ENCODE results near the gene CYB5D1. TPM values are rescaled to one million over a fixed set of nuclear protein-coding genes. Genes with fewer than 3 reads are reported as not detected.

CYB5D1 gene
- total RNA-seq, 1 experiment from 2014 or later: 10.2 TPM

DNA sequence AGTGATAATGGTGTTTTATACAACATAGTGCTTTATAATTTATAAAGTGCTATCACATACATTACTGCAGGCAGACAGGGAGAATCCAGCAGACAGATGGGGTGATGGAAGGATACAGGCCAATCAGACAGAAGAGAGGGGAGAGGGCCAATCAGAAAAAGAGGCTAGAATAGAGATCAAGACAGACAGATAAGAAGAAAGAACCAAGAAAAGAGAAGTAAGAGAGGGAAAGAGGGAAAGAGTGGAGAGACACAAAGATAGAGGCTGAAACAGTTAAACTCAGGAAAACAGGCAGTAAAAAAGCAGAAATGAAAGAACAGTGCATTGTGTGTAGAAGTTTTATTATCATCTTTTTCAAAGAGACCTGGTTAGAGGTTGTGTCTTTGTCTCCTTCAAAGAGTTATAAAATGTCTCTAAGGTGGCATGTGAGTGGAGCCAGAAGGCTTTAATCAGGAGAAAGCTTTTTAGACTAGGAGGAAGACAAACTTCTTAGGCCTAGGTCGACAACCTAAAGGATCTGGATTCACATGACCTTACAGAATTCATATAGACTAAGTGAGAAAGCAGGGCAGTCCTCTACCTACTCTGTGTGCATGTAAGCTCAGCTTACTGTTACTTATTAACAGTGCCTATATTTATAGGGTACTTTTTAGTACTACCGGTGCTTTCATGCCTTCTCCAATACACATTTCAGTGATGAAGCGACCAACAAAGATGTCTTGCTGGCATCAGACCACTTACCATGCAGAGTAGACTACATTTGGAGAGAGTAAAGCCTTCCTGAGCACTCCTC, 22.5 kb downstream of the CYB5D1 start:
- DNase-seq: no peak
- no peaks in the 10 kb centered on the region for H3K36me3 ChIP-seq (replicated peaks; ENCODE audit: control insufficient read depth, insufficient read depth, low read length)
- H3K27me3 ChIP-seq (ENCODE audit: control insufficient read depth, insufficient read depth, low read length): no peaks in the 10 kb centered on the region
- H3K4me3 ChIP-seq (ENCODE audit: insufficient read depth, low read depth, low read length): no peak overlapping the region

DNA sequence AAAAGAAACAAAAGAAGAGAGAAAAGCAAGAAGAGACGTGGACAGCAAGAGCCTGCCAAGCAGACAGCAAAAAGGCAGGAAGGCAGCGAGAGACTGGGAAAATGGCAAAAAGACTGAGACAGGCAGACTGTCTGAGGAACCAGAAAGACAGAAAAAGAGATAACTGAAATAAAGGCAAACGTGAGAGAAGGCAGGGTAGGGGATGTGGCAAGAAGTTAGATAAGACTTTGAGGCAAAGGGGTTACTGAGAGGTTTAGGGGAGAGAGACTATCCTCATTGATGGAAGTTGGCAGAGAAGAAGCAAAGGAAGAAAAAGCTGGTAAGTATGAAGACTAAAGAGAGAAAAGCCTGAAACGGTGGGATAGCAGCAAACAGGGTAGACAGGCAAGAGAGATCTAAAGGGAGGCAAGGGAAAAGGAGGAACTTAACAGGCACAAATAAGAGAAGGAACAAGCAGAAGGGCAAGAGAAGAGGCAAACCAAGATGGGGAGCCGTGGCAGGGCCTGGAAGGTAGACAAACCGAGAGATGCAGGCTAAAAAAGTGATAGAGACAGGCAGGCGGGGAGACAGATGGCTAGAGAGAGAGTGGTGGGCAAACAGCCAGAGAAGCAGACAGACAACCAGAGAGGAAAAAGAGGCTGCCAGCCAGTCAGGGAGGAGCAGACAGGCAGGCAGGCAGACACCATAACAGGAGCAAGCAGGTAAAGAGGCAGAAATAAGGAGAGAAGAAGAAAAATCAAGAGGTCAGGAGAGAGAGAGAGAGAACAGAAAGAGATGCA, 23.7 kb downstream of the CYB5D1 start:
- Histone ChIP-seq H3K36me3 (replicated peaks; ENCODE audit: control insufficient read depth, insufficient read depth, low read length) (no peaks in the 10 kb centered on the region), H3K27me3 (ENCODE audit: control insufficient read depth, insufficient read depth, low read length) (peaks cover 11% of the 10 kb centered on the region), H3K4me3 (ENCODE audit: insufficient read depth, low read depth, low read length) (no peak overlapping the region)
- no peak for DNase-seq

DNA sequence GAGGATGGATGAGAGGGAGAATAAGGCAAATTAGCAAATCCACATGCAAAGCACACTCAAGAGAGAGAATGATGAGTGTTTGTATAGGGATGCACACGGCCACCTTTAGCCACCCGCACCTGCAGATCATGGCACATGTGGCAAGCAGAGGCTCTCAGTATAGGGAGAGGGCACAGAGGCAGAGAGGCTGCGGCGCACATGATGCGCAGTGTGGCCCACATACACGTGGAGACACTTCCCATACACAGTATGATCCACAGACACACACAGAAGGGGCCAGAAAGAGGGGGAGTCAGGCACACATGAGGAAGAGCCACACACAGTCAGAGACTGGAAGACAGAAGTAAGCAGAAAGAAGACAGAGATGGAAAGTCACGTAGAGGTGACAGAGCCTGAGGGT, 24.3 kb downstream of the CYB5D1 start:
- Histone ChIP-seq H3K4me3 (ENCODE audit: insufficient read depth, low read depth, low read length) (no peak overlapping the region), H3K27me3 (ENCODE audit: control insufficient read depth, insufficient read depth, low read length) (peaks cover 16% of the 10 kb centered on the region), H3K36me3 (replicated peaks; ENCODE audit: control insufficient read depth, insufficient read depth, low read length) (no peaks in the 10 kb centered on the region)
- DNase-seq: no peak

DNA sequence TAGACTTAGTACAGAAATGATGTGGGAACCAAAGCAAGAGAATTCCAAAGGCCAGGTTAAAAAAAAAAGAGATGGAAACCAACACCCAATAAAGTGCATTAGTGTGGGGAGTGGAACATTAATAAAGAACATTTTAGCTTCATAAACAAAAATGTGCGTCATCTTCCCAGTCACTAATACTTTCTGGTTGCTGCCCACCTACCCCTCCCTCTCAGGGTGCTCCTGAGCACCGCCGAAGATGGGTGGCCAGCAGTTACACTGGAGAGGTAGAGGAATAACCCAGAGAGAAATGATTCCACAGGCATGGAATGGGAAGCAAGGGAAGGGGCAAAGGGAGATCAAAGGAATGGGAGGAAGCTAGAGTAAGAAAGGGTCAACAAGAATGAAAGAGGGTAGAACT, 24.8 kb downstream of the CYB5D1 start:
- Histone ChIP-seq H3K27me3 (ENCODE audit: control insufficient read depth, insufficient read depth, low read length) (peaks cover 17% of the 10 kb centered on the region), H3K4me3 (ENCODE audit: insufficient read depth, low read depth, low read length) (no peak overlapping the region), H3K36me3 (replicated peaks; ENCODE audit: control insufficient read depth, insufficient read depth, low read length) (no peaks in the 10 kb centered on the region)
- DNase-seq: no peak

DNA sequence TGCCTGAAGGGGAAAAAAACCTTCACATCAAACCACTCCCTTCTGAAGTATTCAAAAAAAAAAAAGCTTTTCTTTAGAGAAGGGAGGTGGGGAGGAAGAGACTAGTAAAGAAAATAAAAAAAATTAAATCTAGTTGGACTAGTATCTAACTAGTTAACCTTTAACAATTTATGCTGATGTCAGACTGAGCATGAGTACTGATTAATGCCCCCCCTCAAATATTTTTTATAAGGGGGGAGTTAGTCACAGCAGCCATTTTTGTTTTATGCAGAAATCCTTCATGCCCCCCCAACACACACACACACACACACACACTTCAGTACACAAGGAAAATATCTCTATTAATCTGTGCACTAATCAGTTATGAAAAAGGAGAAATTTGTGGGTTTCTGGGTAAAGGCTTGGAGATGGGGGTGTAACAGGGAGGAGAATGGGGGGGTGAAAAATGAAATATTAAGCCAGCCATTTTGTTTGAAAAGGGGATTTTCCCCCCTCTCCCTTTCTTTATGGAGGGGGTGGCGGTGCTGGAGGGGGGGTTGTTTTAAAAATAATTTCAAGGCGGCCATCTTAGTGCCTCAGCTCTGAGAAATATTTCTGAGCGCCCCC, 26.1 kb downstream of the CYB5D1 start:
- no peak for DNase-seq
- H3K4me3 ChIP-seq (ENCODE audit: insufficient read depth, low read depth, low read length): no peak overlapping the region
- H3K36me3 ChIP-seq (replicated peaks; ENCODE audit: control insufficient read depth, insufficient read depth, low read length): no peaks in the 10 kb centered on the region
- H3K27me3 ChIP-seq (ENCODE audit: control insufficient read depth, insufficient read depth, low read length): peaks cover 17% of the 10 kb centered on the region

DNA sequence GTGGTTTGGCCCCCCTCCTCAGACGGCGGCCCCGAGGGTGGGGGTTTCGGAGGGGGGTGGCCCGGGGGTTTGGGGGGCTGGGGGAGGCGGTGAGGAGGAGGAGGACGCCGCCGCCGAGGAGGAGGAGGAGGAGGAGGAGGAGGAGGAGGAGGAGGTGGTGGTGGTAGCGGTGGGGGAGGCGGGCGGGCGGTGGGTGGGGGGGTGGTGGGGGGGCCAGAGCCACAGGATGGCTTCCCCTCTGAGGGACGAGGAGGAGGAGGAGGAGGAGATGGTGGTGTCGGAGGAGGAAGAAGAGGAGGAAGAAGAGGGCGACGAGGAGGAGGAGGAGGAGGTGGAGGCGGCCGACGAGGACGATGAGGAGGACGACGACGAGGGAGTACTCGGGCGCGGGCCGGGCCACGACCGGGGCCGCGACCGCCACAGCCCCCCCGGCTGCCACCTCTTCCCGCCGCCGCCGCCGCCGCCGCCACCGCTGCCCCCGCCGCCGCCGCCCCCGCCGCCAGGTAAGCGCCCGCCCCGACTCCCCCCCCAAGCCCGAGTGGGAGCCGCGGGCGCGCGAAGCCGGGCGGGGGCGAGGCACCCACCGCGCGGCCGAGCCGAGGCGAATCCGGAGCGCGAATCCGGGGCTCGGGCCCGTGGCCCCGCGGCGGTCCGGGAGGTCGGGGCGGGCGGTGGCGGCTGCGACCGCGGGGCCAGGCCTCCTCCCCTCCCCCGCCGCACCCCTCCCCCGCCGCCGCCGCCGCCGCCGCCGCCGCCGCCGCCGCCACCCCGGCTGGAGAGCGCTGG, 27.0 kb downstream of the CYB5D1 start:
- H3K4me3 ChIP-seq (ENCODE audit: insufficient read depth, low read depth, low read length): peak overlapping the region; percentile 72
- H3K36me3 ChIP-seq (replicated peaks; ENCODE audit: control insufficient read depth, insufficient read depth, low read length): no peaks in the 10 kb centered on the region
- peak; percentile 81 for DNase-seq
- H3K27me3 ChIP-seq (ENCODE audit: control insufficient read depth, insufficient read depth, low read length): peaks cover 17% of the 10 kb centered on the region

DNA sequence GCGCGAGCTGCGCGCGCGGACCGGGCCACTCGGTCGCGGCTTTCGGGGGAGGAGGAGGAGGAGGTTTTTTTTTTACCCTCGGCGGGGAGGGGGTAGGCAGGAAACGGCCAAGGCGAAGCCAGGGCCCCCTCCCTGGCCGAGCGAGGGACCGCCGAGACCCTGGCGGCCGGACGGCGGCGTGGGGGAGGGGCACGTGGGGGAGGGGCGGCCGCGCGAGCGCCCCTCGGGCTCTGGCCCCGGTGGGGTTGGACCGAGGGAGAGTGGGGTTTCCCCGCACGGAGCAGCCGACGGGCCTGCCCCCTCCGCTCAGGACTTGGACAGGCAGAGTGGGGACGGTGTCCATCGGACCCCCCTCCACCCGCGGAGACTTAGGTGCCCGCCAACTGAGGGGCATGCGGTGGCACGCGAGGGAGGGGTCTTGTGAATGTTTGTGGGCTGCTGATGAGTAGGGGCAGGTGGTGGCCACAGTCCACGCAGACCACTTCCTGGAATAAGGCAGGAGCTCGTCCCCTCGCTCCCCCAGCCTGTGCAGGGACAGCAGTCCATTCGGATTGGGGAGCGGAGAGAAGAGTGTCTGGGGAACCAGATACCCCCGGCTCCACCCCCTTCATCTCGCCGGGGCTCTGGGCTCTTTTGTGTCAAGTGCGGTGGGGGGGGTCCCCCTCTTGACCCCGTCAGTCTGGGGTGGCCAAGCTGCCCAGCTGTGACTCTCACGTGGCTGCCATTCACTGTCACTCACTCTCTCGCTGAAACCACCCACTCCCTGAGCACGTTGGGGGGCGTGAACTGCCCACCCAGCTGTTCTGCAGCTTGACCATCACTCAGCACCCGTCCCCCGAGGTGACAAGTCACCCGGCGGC, 27.8 kb downstream of the CYB5D1 start:
- no peaks in the 10 kb centered on the region for H3K36me3 ChIP-seq (replicated peaks; ENCODE audit: control insufficient read depth, insufficient read depth, low read length)
- peak; percentile 89 for DNase-seq
- H3K27me3 ChIP-seq (ENCODE audit: control insufficient read depth, insufficient read depth, low read length): peaks cover 17% of the 10 kb centered on the region
- H3K4me3 ChIP-seq (ENCODE audit: insufficient read depth, low read depth, low read length): peak overlapping the region; percentile 72

DNA sequence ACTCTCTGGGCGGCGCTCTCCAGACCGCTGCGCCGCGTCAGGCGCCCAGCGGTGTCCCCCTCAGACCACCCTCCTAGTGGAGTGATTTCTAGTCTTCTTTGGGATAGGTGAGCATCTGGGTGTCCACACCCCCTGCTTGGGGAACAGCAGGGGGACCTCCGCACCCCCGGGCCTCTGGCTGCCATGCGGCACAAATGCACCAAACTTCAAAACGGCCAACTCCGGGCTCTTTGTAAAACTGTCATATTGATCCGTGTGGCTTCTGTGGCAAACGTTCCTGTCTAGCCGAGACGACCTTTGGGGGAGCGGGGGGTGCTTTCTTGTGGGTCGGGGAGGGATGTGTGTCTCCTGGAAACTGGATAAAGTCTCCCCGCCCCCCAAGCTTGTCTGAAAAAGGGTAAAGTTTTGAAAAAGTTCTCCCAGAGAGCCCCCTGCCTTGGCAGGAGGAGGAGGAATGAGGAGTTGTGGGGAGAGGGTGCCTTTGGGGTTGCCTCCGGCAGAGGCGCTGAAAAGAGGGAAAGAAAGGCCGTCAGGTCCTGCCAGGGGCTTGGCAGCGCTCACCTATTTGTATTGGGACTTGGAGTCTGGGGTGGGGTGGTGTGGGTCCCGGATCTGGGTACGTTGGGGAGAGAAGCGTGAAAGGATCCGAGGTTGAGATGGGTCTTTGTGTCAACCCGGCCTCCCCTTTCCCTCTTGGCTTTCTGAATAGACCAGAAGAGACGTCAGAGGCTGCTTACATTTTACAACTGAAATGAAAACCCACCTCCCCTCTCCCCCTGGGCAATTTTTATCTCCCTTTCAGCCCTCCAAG, 28.6 kb downstream of the CYB5D1 start:
- DNase-seq: peak; percentile 86
- H3K36me3 ChIP-seq (replicated peaks; ENCODE audit: control insufficient read depth, insufficient read depth, low read length): no peaks in the 10 kb centered on the region
- H3K4me3 ChIP-seq (ENCODE audit: insufficient read depth, low read depth, low read length): peak overlapping the region; percentile 72
- peaks cover 17% of the 10 kb centered on the region for H3K27me3 ChIP-seq (ENCODE audit: control insufficient read depth, insufficient read depth, low read length)

DNA sequence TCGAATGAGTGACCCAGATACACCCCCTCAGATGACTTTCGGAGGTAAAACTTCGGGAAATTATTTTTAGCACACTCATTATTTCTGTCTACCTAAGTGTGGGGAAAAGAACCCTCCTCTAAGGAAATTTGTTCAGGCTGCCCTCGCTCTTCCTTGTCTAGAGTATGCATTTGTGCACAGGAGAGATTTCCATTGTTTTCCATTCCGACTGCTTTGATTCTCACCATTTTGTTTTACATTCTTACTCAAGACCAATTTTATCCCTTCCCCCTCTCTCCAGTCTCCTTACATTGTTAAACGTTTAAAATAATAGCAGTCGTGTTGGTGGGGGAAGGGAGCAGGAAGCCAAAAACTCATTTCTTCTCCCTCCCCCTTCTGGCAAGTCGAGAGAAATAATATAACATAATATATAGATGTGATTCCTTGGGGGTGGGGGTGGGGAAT, 29.3 kb downstream of the CYB5D1 start:
- Histone ChIP-seq H3K36me3 (replicated peaks; ENCODE audit: control insufficient read depth, insufficient read depth, low read length) (no peaks in the 10 kb centered on the region), H3K4me3 (ENCODE audit: insufficient read depth, low read depth, low read length) (peak overlapping the region; percentile 72), H3K27me3 (ENCODE audit: control insufficient read depth, insufficient read depth, low read length) (peaks cover 17% of the 10 kb centered on the region)
- DNase-seq: no peak

DNA sequence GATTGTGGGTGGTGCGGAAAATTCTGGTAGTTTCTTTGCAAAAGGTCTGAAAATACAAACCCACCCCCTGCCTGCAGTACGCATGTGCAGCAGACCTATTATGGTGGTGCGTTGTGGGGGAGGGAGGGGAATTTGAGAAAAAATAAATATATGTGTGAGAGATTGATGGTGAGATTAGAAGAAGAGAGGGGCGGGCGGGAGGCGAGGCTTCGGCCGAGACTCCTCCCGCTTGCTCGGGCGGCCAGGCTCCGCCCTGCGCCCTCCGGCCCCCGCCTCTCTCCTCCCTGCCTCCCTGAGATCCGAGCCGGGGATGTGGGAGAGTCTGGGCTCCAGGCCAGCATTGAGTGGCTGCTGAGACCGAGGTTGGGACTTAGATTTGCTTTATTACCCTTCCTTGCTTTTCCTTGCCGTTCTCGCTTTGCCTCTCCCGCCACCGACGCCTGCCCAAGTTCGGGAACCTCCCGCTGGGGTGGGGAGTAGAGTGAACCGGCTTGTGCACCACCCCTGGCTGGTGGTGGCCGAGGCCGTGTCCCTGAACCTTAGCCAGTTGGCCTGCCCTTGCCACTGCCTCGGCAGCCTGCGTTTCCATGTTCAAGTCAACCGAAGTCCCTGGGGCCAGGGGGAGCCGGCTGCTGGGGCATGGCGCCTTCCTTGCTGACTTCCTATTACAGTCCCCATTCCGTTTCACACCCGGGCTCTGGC, 29.8 kb downstream of the CYB5D1 start:
- Histone ChIP-seq H3K36me3 (replicated peaks; ENCODE audit: control insufficient read depth, insufficient read depth, low read length) (no peaks in the 10 kb centered on the region), H3K4me3 (ENCODE audit: insufficient read depth, low read depth, low read length) (peak overlapping the region; percentile 72), H3K27me3 (ENCODE audit: control insufficient read depth, insufficient read depth, low read length) (peaks cover 17% of the 10 kb centered on the region)
- DNase-seq: peak; percentile 96

DNA sequence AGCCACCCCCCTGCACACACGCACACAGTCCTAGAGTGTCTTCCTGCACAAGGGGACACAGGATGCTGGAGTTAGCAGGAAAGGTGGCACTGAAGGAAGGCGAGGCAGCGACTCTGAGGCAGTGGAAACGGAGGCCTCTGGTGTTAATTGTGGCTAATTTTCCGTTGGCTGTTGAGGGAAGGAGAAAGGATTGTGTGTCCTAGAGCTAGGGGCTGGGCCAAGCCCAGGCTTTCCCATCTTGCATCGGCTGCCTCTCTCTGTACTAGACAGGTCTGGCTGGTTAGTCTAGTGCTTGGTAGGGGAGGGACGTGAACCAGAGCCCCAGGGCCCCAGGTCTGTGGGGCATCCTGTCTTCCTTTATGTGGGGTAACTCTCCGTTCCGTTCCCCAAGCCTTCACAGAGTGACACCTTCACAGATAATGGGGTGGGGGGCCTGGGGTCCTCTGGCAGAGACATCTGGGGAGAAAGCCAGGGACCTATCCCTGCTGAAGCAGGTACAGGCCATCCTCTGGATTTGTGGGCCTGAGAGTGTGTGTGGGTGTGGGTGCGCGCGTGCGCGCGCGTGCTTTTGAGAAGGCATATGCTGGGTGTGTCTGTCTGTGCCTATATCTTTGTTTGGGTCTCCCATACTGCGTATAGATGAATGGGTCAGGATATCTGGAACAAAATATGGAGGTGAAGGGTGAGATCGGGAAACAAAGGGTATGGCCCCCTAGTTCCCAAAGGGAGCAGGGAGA, 30.5 kb downstream of the CYB5D1 start, which contains the start of gene CHD3:
TSS of gene CHD3 (plus strand) at position 606 of the 737 bp plus-strand sequence. CDS start 212 bp downstream, outside the sequence.
- DNase-seq: peak; percentile 49
- Histone ChIP-seq H3K4me3 (ENCODE audit: insufficient read depth, low read depth, low read length) (peak within 1 kb of the TSS; percentile 72), H3K27me3 (ENCODE audit: control insufficient read depth, insufficient read depth, low read length) (peaks cover 17% of the 10 kb centered on the region), H3K36me3 (replicated peaks; ENCODE audit: control insufficient read depth, insufficient read depth, low read length) (no peaks in the 10 kb centered on the region)
